ENCODE results near the gene CRISPLD2.
A peak's percentile ranks its signal among the peaks of the same experiment; 100 is the strongest.
"Not testable (repeated sequence)": the region's sequence is repeated elsewhere in the genome, so short reads cannot be mapped to it uniquely, and the experiment has no call there.

The CRISPLD2 gene

GRCh38 chr16:84930298-84931106 lies 110.7 kb downstream of the CRISPLD2 start:
- DNase-seq (ENCODE audit: low spot score) = no peak

- DNase-seq (ENCODE audit: low spot score) = no peak
Measured at GRCh38 chr16:84931107-84931494, 111.3 kb downstream of the CRISPLD2 start.

- DNase-seq (ENCODE audit: low spot score) = no peak
Measured at GRCh38 chr16:84931506-84931905, 111.7 kb downstream of the CRISPLD2 start.

GRCh38 chr16:84932681-84933080 lies 112.9 kb downstream of the CRISPLD2 start:
- DNase-seq (ENCODE audit: low spot score) = no peak

GRCh38 chr16:84933774-84934631 lies 114.2 kb downstream of the CRISPLD2 start:
- peak; percentile 75 for DNase-seq (ENCODE audit: low spot score)

GRCh38 chr16:84937196-84938005 lies 117.6 kb downstream of the CRISPLD2 start:
- DNase-seq (ENCODE audit: low spot score) = no peak

- not testable (repeated sequence) for DNase-seq (ENCODE audit: low spot score)
Measured at GRCh38 chr16:84938616-84939015, 118.8 kb downstream of the CRISPLD2 start.

GRCh38 chr16:84940670-84941551 lies 121.1 kb downstream of the CRISPLD2 start:
- DNase-seq (ENCODE audit: low spot score) = peak; percentile 81

GRCh38 chr16:84941921-84942320 lies 122.1 kb downstream of the CRISPLD2 start:
- DNase-seq (ENCODE audit: low spot score) = peak; percentile 84

- no peak for DNase-seq (ENCODE audit: low spot score)
Measured at GRCh38 chr16:84942786-84943185, 123.0 kb downstream of the CRISPLD2 start.

- DNase-seq (ENCODE audit: low spot score) = no peak
Measured at GRCh38 chr16:84943620-84944019, 123.8 kb downstream of the CRISPLD2 start.

- DNase-seq (ENCODE audit: low spot score) = no peak
Measured at GRCh38 chr16:84947022-84947421, 127.2 kb downstream of the CRISPLD2 start.

- no peak for DNase-seq (ENCODE audit: low spot score)
Measured at GRCh38 chr16:84947996-84948850, 128.4 kb downstream of the CRISPLD2 start.

GRCh38 chr16:84948851-84949610 lies 129.2 kb downstream of the CRISPLD2 start:
- no peak for DNase-seq (ENCODE audit: low spot score)

GRCh38 chr16:84949772-84950436 lies 130.1 kb downstream of the CRISPLD2 start:
- DNase-seq (ENCODE audit: low spot score) = no peak

- no peak for DNase-seq (ENCODE audit: low spot score)
Measured at GRCh38 chr16:84950906-84951305, 131.1 kb downstream of the CRISPLD2 start.

- peak; percentile 85 for DNase-seq (ENCODE audit: low spot score)
Measured at GRCh38 chr16:84952335-84953189, 132.8 kb downstream of the CRISPLD2 start.

GRCh38 chr16:84953190-84953746 lies 133.5 kb downstream of the CRISPLD2 start:
- DNase-seq (ENCODE audit: low spot score) = no peak

All from AG08395 (cell line).